ENCODE data around the gene DPP9.

Gene DPP9

DNA sequence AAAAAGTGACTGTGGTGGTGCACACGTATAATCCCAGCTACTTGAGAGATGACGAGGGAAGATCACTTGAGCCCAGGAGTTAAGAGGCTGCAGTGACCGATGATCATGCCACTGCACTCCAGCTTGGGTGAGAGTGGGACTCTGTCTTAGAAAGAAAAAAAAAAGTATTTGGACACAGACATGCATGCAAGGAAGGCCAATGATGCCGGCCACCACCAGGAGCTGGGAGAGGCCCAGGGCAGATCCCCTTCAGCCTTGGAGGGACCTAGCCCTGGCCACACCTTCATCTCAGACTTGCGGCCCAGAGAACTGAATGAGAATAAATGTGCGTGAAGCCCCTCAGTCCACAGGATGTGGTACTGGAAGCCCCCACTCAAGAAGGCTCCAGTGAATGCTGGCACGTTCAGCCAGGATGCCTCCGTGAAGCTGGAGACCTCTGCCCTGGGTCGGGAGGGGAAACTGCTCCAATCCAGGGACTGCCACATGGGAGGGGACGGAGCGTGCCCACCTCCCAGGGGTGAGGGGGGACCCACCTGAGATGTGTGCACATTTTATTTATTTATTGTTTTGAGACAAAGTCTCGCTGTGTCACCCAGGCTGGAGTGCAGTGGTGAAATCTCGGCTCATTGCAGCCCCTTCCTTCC is 69.7 kb downstream of the DPP9 start:
- DNase-seq: no peak

DNA sequence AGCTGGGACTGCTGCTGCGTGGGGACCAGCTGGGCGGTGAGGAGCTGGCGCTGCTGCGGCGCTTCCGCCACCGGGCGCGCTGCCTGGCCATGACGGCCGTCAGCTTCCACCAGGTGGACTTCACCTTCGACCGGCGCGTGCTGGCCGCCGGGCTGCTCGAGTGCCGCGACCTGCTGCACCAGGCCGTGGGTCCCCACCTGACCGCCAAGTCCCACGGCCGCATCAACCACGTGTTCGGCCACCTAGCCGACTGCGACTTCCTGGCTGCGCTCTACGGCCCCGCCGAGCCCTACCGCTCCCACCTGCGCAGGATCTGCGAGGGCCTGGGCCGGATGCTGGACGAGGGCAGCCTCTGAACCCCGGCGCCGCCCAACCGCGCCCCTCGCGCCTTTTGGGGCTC is 71.6 kb downstream of the DPP9 start:
- no peak for DNase-seq

DNA sequence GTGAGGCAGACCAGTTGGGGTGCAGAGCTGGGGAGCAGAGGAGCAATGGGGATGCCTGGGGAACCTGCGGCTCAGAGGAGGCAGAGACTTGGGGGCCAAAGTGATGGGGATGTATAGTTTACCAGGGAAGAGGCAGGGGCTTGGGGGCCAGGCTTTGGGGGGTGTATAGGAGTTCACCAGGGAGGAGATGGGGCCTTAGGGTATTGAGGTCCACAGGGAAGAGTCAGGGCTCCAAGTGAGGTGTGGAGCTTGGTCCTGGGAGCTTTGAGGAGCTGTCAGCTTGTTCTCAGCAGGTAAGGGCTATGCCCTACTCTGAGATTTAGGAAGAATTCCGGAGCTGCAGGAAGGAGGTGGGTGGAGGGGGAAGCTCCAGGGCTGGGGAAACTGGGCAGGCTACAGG is 73.5 kb downstream of the DPP9 start:
- DNase-seq: no peak

DNA sequence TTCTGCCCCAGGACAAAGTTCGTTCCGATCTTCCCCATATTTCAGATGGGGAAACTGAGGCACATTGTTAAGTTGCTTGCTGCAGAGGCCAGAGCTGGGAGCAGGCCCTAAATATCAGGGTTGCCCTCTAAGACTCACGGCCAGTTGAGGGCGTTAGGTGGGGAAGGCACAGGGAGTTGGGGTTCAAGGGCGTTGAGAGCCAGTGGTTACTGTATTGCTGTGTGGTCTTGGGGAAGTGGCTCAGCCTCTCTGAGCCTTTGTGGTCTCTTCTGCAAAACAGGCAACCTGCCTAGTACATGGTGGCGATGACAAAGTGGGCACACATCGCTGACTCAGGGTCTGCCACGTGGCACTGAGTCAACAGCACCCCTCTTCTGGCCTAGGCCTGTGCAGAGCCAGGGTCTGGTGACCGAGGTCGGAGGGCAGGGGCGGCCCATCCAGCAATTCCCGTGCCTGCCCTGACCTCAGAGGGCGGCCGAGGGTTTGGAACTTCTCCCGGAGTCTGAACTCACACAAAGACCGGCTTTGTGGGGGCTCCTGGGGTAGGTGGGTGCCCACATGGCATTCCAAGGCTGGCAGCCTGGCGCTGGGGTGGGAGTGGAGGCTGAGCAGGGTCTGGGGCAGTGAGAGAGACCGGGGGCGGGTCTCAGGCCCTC is 74.1 kb downstream of the DPP9 start:
- no peak for DNase-seq

DNA sequence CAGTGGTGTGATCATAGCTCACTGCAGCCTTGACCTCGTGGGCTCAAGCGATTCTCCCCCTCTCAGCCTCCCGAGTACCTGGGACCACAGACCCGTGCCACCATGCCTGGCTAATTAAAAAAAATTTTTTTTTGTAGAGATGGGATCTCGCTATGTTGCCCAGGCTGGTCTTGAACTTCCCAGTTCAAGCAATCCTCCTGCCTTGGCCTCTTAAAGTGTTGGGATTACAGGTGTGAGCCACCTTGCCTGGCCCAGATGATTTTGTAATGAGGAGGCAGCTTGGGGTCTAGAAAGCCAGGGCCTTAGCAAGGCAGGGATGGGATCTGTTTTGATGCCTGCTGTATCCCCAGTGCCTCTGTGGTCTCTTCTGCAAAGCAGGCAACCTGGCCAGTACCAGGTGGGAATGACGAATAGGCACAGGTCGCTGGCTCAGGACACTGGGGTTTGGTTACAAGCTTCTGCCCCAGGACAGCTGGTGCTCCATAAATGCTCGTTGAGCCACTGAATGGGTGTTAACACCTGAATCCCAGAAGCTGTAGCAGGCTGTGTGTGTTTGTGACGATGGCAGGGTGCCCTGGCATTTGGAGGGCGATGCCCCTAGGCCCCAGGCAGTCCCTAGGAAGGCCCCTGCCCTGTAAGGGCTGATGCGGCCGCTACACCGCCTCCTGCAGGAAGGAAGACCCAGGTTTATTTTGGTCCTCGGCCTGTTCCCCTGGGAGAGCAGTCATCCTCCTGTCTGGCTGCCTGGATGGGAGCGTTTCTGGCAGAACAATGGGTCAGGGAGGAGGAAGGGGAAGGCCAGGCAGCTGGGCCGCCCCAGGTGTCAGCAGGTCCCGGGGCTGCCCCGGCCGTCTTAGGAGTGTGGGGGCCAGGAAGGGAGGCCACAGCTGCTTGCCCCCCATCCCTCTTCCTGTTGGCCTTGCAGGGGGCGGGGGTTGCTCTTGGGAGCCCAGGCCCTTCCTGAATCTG is 75.7 kb downstream of the DPP9 start:
- DNase-seq: no peak

DNA sequence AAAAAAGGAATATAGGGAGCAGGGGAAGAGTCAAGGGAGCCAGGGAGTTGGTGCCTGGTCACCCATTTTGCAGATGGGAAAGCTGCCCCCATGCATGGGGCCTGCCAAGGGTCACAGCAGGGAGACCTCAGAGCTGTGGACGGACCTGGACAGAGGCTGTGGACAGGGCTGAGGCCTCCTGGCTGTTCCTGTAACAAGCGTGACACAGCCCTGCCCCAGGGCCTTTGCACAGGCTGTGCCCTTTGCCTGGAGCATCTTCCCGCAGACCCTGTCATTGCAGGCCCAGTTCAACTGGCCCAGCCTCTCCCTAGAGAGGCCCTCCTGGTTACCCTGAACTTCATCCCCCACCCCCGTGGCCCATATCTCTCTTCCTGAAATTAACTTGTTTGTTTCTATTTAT is 77.9 kb downstream of the DPP9 start:
- DNase-seq: no peak

DNA sequence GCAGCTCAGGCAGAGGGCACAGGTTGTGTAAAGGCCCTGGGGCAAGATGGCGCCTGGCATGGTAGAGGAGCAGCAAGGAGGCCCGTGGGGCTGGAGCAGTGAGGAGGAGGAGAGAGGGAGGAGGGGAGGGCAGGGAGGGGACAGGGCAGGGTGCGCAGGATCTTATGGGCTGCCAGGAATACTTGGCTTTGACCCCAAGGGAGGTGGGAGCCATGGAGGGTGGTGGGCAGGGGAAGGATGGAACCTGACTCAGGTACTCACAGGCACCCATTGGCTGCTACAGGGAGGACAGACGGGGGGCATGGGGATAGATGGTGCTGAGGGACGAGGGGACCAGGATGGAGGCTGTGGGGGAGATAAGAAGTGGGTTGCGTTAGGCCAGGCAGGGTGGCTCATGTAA is 81.0 kb downstream of the DPP9 start:
- DNase-seq: no peak

DNA sequence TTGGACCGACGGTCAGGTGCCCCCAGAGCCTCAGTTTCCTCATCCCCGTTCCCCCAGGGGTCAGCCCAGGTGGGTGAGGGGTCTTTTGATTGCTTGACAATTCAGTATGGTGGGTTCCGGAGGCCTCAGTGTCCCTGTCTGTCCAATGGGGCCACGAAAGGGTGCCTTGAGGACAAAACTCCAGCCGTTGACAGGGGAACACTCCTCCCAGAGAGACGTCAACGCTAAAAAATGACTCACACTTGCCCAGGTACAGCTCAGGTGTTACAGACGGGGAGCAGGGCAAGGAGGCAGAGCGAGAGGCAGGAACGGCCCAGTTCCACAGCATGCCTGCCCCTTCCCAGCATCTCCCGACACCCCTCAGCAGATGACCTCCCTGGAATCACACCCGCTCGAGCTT is 82.5 kb downstream of the DPP9 start:
- DNase-seq: no peak

DNA sequence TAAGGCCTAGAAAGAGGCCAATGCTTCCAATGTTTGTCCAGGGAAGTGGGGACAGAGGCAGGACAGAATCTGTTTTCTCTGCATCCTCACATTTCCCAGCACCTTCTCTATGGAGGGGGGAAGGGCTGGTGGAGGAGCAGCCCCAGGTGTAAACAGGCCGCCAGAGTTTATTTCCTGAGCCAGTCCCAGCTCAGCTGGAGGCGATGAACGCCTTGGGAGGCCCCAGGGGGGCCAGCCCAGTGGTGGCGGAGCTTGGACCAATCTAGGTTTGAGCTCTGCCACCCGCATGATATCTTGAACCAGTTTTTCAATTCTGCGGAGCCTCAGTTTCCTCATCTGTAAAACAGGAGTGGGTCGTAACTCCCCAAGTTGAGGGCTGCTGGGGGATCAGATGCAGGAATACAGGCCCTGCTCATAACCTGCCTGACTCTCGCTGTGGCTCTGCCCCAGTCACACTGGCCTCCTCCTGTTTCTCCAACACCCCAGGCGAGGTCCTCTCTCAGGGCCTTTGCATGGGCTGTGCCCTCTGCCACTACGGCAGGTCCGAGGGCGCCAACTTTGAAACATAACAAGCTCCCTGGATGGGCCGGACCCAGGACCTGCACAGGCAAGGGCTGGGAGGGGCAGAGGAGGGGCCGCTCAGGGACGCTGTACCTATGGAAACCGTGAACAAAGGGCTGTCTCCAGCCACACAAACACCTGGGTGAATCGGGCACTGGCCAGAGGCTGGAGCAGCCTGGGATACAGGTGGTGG is 83.2 kb downstream of the DPP9 start:
- DNase-seq: no peak

DNA sequence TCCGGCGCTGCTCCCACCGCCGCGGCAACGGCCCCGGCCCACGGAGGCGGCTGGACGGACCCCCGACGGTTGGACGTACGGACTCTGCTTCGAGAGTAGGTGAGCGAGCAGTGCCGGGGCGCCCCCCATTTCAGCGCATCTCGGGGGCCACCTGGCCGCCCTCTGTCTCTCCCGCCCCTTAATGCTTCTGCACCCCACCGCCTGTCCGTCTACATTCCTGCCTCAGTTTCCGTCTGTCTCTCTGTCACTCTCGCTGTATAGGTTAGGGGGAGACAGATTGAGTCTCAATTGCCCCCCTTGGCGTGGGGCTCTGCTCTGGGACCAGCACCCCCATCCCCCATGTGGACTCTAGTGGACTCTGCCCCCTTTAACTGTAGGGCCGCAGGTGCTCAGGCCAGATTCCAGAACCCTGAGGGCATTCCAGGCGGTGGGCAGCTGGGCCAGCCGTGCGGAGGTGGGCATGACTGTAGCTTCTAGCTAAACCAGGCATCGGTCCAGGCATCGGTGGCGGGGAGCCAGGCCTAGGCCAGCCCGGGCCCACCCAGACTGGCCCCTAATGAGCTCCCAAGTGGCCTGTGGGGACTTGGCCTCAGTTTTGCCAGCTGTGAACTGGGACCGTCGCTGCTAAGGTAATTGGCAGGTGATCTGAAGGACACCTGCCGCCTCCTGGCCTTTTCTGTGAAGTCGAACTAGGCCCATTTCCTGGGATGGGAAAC is 84.0 kb downstream of the DPP9 start:
- DNase-seq: no peak

DNA sequence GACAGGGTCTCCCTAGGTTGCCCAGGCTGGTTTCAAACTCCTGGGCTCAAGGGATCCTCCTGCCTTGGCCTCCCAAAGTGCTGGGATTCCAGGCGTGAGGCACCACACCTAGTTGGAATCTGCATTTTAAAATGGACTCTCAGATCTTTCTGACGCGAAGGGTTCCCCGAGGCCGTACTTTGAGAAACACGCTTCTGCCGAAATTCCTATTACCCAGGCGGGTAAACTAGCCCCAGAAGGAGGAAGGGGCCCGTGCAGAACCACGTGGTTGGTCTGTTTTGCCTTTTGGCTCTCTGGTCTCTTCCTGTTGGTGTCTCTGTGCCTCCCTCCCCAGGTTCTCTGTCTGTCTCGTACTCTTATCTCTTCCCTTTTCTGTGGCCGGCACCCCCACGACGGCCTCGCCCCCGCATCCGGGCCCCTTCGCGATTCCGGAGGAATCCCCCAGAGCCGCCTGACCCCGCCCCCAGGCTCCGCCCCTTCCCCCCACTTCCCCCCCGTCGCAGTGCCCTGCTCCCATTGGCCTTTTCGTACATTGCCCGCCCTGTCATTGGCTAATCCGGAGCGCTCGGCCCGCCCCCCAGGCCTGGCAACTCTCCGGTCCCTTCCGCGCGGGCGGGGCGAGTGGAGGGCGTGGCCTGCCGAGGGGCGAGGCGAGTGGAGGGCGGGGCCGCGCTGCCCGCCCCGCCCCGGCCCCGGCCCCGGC is 84.7 kb downstream of the DPP9 start, which contains the start of gene TNFAIP8L1:
Gene TNFAIP8L1, plus strand, starts transcription at position 689 of the 703 bp plus-strand sequence. CDS start 12,354 bp downstream, outside the sequence.
- DNase-seq: no peak

DNA sequence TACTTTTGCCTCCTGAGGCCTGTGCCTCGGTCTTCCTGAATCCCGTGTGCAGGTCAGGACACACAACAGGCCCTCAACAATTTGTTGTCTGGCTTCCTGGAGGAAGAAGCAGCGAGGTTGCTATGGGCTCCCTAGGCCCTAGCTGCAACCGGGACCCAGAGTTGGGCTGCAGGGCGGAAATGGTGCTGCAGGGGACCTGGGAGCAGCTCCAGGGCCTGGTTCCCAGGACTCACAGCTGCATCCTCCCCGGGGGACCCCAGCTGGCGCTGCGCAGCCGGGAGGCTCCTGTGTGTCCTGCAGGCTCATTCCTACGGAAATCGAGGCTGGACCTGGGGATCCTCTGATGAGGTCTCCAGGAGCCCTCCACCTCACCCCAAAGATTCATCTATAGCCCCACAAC is 85.3 kb downstream of the DPP9 start:
- DNase-seq: no peak

DNA sequence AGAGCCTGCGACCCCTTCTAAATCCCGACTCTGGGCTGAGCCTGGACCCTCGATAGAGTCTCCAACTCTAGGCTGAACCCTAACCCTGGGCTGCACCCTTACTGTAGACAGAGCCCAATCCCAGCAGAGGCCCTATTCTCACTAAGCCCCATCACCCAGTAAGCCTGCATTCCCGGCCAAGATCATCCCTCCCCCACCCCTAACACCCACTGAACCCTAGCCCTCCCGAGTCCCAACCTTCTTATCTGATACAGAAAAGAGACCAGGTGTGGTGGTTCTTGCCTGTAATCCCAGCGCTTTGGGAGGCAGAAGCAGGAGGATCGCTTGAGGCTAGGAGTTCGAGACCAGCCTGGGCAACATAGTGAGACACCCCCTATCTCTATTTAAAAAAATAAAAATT is 86.9 kb downstream of the DPP9 start:
- no peak for DNase-seq

DNA sequence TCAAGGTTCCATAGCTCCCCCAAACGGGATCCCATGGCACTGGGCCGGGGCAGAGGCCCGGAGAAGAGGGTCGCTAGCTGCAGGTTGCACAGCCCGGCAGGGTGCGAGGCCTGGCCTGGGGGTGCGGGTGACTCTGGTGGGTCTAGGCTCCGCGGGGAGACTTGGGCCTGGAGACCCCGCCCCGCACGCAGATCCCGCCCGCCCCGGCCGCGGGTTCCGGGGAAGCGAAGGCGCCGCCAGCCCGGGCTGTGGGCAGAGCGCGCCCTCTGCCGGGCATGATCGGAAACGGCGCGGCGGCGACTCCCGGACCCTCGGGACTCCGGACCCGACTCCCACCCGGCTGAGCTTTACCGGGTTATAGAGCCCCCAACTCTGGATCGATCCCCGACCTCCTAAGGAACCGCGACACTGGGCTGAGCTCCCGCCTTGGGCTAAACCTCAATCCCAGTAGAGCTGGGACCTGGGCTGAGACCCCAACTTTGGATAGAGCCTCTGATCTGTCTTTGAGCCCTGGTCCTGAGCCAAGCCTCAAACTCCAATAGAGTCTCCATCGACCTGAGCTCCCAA is 87.4 kb downstream of the DPP9 start:
- no peak for DNase-seq

DNA sequence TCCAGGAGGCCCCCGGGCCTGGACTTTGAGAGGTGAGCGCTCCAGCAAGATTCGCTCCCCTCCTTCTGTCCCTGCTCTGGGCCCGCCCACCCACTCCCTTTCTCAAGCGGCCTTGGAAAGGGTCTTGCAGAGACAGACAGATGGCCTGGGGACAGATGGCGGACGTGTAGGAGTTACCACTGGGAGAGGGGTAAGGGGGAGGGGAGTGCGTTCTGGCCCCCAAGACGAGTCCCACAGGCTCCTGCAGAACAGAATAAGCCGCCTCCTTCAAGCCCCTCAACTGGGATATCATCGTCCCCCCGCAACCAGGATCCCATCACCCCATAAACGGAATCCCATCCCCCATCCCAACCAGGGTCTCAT is 87.9 kb downstream of the DPP9 start:
- DNase-seq: no peak

DNA sequence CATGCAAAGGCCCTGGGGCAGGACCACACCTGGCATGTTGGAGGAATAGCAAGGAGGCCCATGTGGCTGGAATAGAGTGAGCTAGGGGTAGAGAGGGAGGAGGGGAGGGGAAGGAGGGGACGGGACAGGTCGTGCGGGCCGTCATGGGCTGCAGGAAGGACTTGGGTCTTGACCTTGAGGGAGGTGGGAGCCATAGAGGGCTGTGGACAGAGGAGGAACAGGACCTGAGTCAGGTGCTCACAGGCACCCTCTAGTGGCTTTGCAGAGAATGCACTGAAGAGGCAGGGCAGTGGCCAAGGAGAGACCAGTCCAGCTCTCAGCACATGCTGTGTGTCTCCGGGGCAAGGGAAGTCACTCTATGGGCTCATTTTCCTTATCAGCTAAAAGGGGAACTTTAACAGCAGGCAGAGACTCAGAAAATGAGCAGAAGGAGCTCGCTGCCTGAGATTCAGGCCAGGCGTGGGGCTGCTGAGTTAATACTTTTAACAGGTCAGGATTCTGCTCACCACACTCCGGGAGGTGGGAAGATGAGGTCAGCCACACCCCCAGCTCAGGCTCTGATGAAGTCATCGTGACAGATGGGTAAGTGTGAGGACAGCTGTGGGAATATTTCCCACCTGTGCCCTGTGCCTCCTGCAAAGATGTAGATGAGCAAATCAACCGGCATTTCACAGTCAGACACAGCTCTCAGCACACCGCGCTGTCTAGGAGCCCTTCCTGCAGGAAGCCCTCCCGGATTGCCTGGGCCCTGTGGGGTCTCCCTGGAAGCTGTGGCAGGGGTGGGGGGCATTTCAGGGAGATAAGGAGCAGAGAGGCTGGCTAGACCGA is 90.3 kb downstream of the DPP9 start:
- DNase-seq: no peak

All from cortex of kidney (tissue), 1 donor.